ENCODE results near the gene ACTMAP. TPM values are rescaled to one million over a fixed set of nuclear protein-coding genes. Genes with fewer than 3 reads are reported as not detected.
A peak's percentile ranks its signal among the peaks of the same experiment; 100 is the strongest.
"Not testable (repeated sequence)": the region's sequence is repeated elsewhere in the genome, so short reads cannot be mapped to it uniquely, and the experiment has no call there.

Gene ACTMAP
- total RNA-seq, 1 donor from 2014 or later = 2.2 TPM

DNA sequence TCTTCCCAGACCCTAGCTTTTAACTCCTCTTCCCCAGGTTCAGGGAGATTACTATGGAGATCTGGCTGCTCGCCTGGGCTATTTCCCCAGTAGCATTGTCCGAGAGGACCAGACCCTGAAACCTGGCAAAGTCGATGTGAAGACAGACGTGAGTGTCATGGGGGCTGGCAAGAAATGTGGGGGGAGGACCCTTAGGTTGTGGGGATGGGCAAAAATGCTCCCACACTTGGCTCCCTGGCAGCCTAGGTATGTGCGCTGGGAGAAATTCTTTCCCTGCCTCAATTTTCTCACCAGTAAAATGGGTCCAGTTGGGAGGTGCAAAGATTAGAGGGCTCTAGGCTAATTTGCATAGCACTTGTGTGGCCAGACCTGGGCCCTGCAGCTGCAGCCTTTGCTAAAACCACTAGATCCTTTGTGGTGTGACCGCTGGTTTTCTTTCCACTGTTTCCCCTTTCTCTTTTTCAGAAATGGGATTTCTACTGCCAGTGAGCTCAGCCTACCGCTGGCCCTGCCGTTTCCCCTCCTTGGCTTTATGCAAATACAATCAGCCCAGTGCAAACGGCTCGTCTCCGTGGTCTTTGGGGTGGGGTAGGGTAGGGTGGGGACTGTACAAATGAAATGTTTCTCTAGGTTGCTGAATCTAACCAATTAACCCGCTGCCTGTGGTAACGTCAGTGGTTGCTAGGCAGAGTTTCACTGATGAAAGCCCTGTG lies 26.8 kb upstream of the ACTMAP start:
- no peaks in the 10 kb centered on the region for H3K36me3 ChIP-seq
- peak overlapping the region; percentile 88 for H3K27ac ChIP-seq
- H3K9me3 ChIP-seq = no peaks in the 10 kb centered on the region
- H3K4me3 ChIP-seq = peak overlapping the region; percentile 56 to 90
- DNase-seq (ENCODE audit: extremely low spot score in 2 of 2) = peak in 1 of 2 donors; percentile 95
- intact Hi-C loops (cut with DNase I) = no loop called here
- no peaks in the 10 kb centered on the region for H3K27me3 ChIP-seq
- TF ChIP-seq POLR2AphosphoS5 (IDR thresholded peaks at IDR 0.05; ENCODE audit: insufficient read depth in 1 of 2, low read depth in 1 of 2) (no peak), POLR2A (IDR thresholded peaks at IDR 0.05) (no peak), CTCF (IDR thresholded peaks at IDR 0.05) (no peak)
- peaks cover 15% of the 10 kb centered on the region for H3K4me1 ChIP-seq

- TF ChIP-seq POLR2AphosphoS5 (IDR thresholded peaks at IDR 0.05; ENCODE audit: insufficient read depth in 1 of 2, low read depth in 1 of 2) = no peak
- TF ChIP-seq CTCF (IDR thresholded peaks at IDR 0.05) = no peak
- no peak for TF ChIP-seq POLR2A (IDR thresholded peaks at IDR 0.05)
- intact Hi-C loops (cut with DNase I) = no loop called here
- Histone ChIP-seq H3K27ac (peak overlapping the region; percentile 88), H3K27me3 (no peaks in the 10 kb centered on the region), H3K4me1 (peaks cover 15% of the 10 kb centered on the region), H3K9me3 (no peaks in the 10 kb centered on the region), H3K36me3 (no peaks in the 10 kb centered on the region), H3K4me3 (no peak overlapping the region)
- DNase-seq (ENCODE audit: extremely low spot score in 2 of 2) = no peak
These were observed 26.1 kb upstream of the ACTMAP start for GRCh38 chr19:40776364-40776763.

- Histone ChIP-seq H3K27me3 (no peaks in the 10 kb centered on the region), H3K4me1 (peaks cover 15% of the 10 kb centered on the region), H3K9me3 (no peaks in the 10 kb centered on the region), H3K27ac (no peak overlapping the region), H3K36me3 (no peaks in the 10 kb centered on the region), H3K4me3 (no peak overlapping the region)
- DNase-seq (ENCODE audit: extremely low spot score in 2 of 2) = no peak
- intact Hi-C loops (cut with DNase I) = no loop called here
- TF ChIP-seq POLR2A (IDR thresholded peaks at IDR 0.05) = no peak
- TF ChIP-seq POLR2AphosphoS5 (IDR thresholded peaks at IDR 0.05; ENCODE audit: insufficient read depth in 1 of 2, low read depth in 1 of 2) = no peak
- TF ChIP-seq CTCF (IDR thresholded peaks at IDR 0.05) = no peak
These were observed 25.4 kb upstream of the ACTMAP start for GRCh38 chr19:40775632-40776022.

DNA sequence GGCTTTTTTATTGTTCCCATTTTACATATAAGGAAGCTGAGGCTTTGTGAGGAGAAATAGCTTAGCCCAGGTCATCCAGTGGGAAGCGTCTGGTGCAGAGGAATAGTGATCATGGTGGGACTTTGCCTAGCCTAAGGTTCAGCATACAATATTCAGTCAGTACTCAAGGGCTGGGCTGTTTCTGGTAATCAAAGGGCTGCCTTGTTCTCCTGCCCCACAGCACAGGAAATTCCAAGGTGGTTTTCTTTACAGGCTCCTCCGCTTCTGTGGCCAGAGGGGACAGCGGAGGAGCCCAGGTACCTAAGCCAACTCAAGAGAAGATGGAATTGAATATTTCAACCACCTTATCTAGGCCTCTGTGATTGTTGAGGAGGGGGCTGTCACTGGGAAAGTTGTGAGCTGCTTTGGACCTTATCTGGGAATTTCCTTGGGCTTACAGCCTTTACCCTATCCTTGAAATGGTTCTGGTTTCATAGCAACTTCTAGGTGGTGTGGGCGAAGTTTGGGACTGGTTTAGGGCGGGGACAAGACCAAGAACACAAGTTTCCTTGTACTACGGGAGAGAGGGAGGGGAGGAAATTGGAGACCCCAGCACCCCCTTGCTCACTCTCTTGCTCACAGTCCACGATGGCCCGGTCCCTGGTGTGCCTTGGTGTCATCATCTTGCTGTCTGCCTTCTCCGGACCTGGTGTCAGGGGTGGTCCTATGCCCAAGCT lies 24.8 kb upstream of the ACTMAP start, which contains the start of gene MIA:
Gene MIA (plus strand): TSS at position 606 of the 716 bp plus-strand sequence. CDS start 22 bp downstream, at position 628.
- no peaks in the 10 kb centered on the region for H3K27me3 ChIP-seq
- intact Hi-C loops (cut with DNase I) = no loop called here
- no peak for TF ChIP-seq POLR2A (IDR thresholded peaks at IDR 0.05)
- TF ChIP-seq POLR2AphosphoS5 (IDR thresholded peaks at IDR 0.05; ENCODE audit: insufficient read depth in 1 of 2, low read depth in 1 of 2) = no peak
- TF ChIP-seq CTCF (IDR thresholded peaks at IDR 0.05) = no peak
- peak within 1 kb of the TSS; percentile 88 for H3K27ac ChIP-seq
- H3K9me3 ChIP-seq = no peaks in the 10 kb centered on the region
- DNase-seq (ENCODE audit: extremely low spot score in 2 of 2) = no peak
- H3K4me1 ChIP-seq = peaks cover 15% of the 10 kb centered on the region
- no peaks in the 10 kb centered on the region for H3K36me3 ChIP-seq
- no peak within 1 kb of the TSS for H3K4me3 ChIP-seq

- H3K27ac ChIP-seq; H3K9me3 ChIP-seq; H3K4me3 ChIP-seq; H3K4me1 ChIP-seq; H3K27me3 ChIP-seq; intact Hi-C loops (cut with DNase I); DNase-seq (ENCODE audit: extremely low spot score in 2 of 2); H3K36me3 ChIP-seq: not testable (repeated sequence)
These were observed 21.0 kb upstream of the ACTMAP start for GRCh38 chr19:40771101-40771862.

Measured in vagina (tissue), 2 donors.